Vagina (tissue), 2 donors: ENCODE measurements around the gene TTC28.

Experiments used
- CTCF ChIP-seq, 3 experiments: fragments of 450-650 bp in 2 of 3; fragments of 200-600 bp in 1 of 3; sonication (generic) in 1 of 3; IDR thresholded peaks; one replicate each; pipeline ENCODE4 v1.5.1; 2017 to 2019; ENCODE audit warnings: antibody characterized with exemption in 3 of 3, mild to moderate bottlenecking in 2 of 3, moderate library complexity in 2 of 3
- POLR2A ChIP-seq, 2 donors: fragments of 450-650 bp; IDR thresholded peaks; one replicate each; pipeline ENCODE4 v1.6.1; 2017; ENCODE audit warnings: antibody characterized with exemption in 2 of 2, mild to moderate bottlenecking in 2 of 2, moderate library complexity in 2 of 2

- TF ChIP-seq CTCF (IDR thresholded peaks at IDR 0.05) (no peak), POLR2A (IDR thresholded peaks at IDR 0.05) (no peak)
These were observed 687.1 kb downstream of the TTC28 start for GRCh38 chr22:27992294-27993165.
